WTC11 (cell line): Measurements from ENCODE around the gene RAB11B. TPM values are rescaled to one million over a fixed set of nuclear protein-coding genes. Genes with fewer than 3 reads are reported as not detected.
A peak's percentile ranks its signal among the peaks of the same experiment; 100 is the strongest.

Source experiments
- ATAC-seq: fragments of 200-7000 bp; cut with Tn5 transposase; 2 replicates; pipeline ENCODE4 v1.10.0; 2021; ENCODE audit warnings: mild to moderate bottlenecking, moderate library complexity
- CTCF ChIA-PET: fragments of 300-600 bp; sonication (Branson Sonifier 250); formaldehyde crosslinking; loops from one replicate; lab custom pipeline; 2021; ENCODE audit warnings: antibody characterized with exemption; lab: Charles Lee
- POLR2A ChIA-PET: fragments of 350-600 bp; sonication (Branson Sonifier 250); formaldehyde crosslinking; loops from one replicate; lab custom pipeline; 2021; ENCODE audit warnings: antibody characterized with exemption; lab: Charles Lee
- DNase-seq: peaks from one replicate; pipeline ENCODE4 v3.0.0; 2021; ENCODE audit warnings: low spot score
- H3K27ac Mint-ChIP-seq: 2 replicates; pipeline ENCODE4 v1.8.0; 2021; ENCODE audit warnings: mixed read lengths
- H3K27me3 Mint-ChIP-seq: 2 replicates; pipeline ENCODE4 v1.8.0; 2021; ENCODE audit warnings: low read depth, mild to moderate bottlenecking, moderate library complexity, mixed read lengths
- H3K36me3 Mint-ChIP-seq: 2 replicates; pipeline ENCODE4 v1.8.0; 2021; ENCODE audit warnings: mixed read lengths
- H3K4me1 Mint-ChIP-seq: 2 replicates; pipeline ENCODE4 v1.8.0; 2022; ENCODE audit warnings: mixed read lengths
- H3K4me3 Mint-ChIP-seq: 2 replicates; pipeline ENCODE4 v1.8.0; 2021; ENCODE audit warnings: mild to moderate bottlenecking, moderate library complexity, mixed read lengths
- H3K9me3 Mint-ChIP-seq: 2 replicates; pipeline ENCODE4 v1.8.0; 2021; ENCODE audit warnings: mixed read lengths
- ARID4B ChIP-seq: sonication (generic); formaldehyde crosslinking; IDR thresholded peaks from 2 replicates; pipeline ENCODE4 v1.8.0; 2023; ENCODE audit warnings: missing genetic modification reagents, mild to moderate bottlenecking, borderline replicate concordance
- ATF1 ChIP-seq: sonication (generic); formaldehyde crosslinking; IDR thresholded peaks from 2 replicates; pipeline ENCODE4 v1.8.1; 2023; ENCODE audit warnings: mild to moderate bottlenecking, moderate library complexity, missing genetic modification reagents
- FOXK1 ChIP-seq: sonication (generic); formaldehyde crosslinking; IDR thresholded peaks from 2 replicates; pipeline ENCODE4 v1.8.0; 2022; ENCODE audit warnings: mild to moderate bottlenecking, moderate library complexity, missing genetic modification reagents
- GABPB1 ChIP-seq: sonication (generic); formaldehyde crosslinking; IDR thresholded peaks from 2 replicates; pipeline ENCODE4 v1.8.1; 2023; ENCODE audit warnings: mild to moderate bottlenecking, missing genetic modification reagents
- JAZF1 ChIP-seq: fragments of 250-450 bp; sonication (Bioruptor Pico); IDR thresholded peaks from 2 replicates; pipeline ENCODE4 v1.9.0; 2021; ENCODE audit warnings: moderate library complexity, mild to moderate bottlenecking, inconsistent platforms
- NFE2L1 ChIP-seq: sonication (generic); formaldehyde crosslinking; IDR thresholded peaks from 2 replicates; pipeline ENCODE4 v1.8.1; 2023; ENCODE audit warnings: missing genetic modification reagents
- PREB ChIP-seq: sonication (generic); formaldehyde crosslinking; IDR thresholded peaks from 2 replicates; pipeline ENCODE4 v1.8.1; 2022; ENCODE audit warnings: mild to moderate bottlenecking, missing genetic modification reagents, moderate library complexity, borderline replicate concordance
- PRRX2 ChIP-seq: fragments of 250-450 bp; sonication (Bioruptor Pico); IDR thresholded peaks from 2 replicates; pipeline ENCODE4 v1.8.0; 2021; ENCODE audit warnings: mild to moderate bottlenecking
- TEAD4 ChIP-seq: sonication (generic); formaldehyde crosslinking; IDR thresholded peaks from 2 replicates; pipeline ENCODE4 v1.8.0; 2022; ENCODE audit warnings: mild to moderate bottlenecking, missing genetic modification reagents
- USF1 ChIP-seq: sonication (generic); formaldehyde crosslinking; IDR thresholded peaks from 2 replicates; pipeline ENCODE4 v1.8.0; 2022; ENCODE audit warnings: mild to moderate bottlenecking, missing genetic modification reagents
- ZSCAN18 ChIP-seq: fragments of 250-450 bp; sonication (Bioruptor Pico); IDR thresholded peaks from 2 replicates; pipeline ENCODE4 v2.1.2; 2022; ENCODE audit warnings: mild to moderate bottlenecking, moderate library complexity
- total RNA-seq: library from RNA; stranded (reverse); gene quantifications from 3 replicates; pipeline ENCODE4 v1.2.3, GENCODE V29; 2021
- TF ChIP-seq, protein P1 (sequence below): sonication (generic); formaldehyde crosslinking; IDR thresholded peaks from 2 replicates; pipeline ENCODE4 v1.8.1; 2022; ENCODE audit warnings: low read depth, missing genetic modification reagents, borderline replicate concordance
- TF ChIP-seq, protein P2 (sequence below): fragments of 250-450 bp; sonication (Bioruptor Pico); IDR thresholded peaks from 2 replicates; pipeline ENCODE4 v1.9.0; 2021; ENCODE audit warnings: moderate library complexity, mild to moderate bottlenecking, inconsistent platforms, borderline replicate concordance
- TF ChIP-seq, protein P3 (sequence below): sonication (generic); formaldehyde crosslinking; conservative IDR thresholded peaks from 2 replicates; pipeline ENCODE4 v1.8.1; 2023; ENCODE audit warnings: mild to moderate bottlenecking, low read depth, missing genetic modification reagents, moderate library complexity

The RAB11B gene
- total RNA-seq, 1 experiment from 2014 or later, result 108 TPM

DNA sequence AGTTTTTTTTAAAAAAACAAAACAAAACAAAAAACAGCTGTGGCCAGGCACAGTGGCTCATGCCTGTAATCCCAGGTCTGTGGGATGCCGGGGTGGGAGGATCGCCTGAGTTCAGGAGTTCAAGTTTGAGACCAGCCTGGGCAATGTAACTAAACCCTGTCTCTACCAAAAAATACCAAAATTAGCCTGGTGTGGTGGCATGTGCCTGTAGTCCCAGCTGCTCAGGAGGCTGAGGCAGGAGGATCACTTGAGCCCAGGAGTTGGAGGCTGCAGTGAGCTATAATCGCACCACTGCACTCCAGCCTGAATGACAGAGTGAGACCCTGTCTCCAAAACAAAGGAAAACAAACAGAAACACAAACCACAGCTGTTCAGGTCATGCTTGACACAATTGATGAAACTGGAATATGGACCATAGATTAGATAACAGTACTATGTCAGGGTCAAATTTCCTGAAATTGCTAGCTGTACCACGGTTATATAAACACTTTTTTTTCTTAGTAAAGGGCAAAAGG is 33.1 kb upstream of the RAB11B start:
- no peak overlapping the region for H3K27ac Mint-ChIP-seq
- ATAC-seq (no peak), DNase-seq (no peak)
- CTCF ChIA-PET, result interaction anchor here (0.6 kb wide), 1 partner anchor 191 kb away, joined by 3 read pairs; no protein-coding TSS in a partner anchor
- peaks cover 14% of the 10 kb centered on the region for H3K27me3 Mint-ChIP-seq
- POLR2A ChIA-PET, result no interaction called here
- H3K36me3 Mint-ChIP-seq, result no peaks in the 10 kb centered on the region
- peaks cover 7% of the 10 kb centered on the region for H3K9me3 Mint-ChIP-seq
- TF ChIP-seq NFE2L1 (CRISPR knock-in tag) (no peak), ATF1 (CRISPR knock-in tag) (no peak), ARID4B (no peak), USF1 (CRISPR knock-in tag) (no peak), ZSCAN18 (CRISPR knock-in tag) (no peak), GABPB1 (CRISPR knock-in tag) (peak; percentile 55; the same call in 1 of the 2 replicates), TEAD4 (no peak)
- peaks cover 6% of the 10 kb centered on the region for H3K4me1 Mint-ChIP-seq
- H3K4me3 Mint-ChIP-seq, result no peak overlapping the region

- peaks cover 4% of the 10 kb centered on the region for H3K4me1 Mint-ChIP-seq
- H3K27me3 Mint-ChIP-seq, result peaks cover 30% of the 10 kb centered on the region
- no peak for ATAC-seq
- TF ChIP-seq, protein P1, sequence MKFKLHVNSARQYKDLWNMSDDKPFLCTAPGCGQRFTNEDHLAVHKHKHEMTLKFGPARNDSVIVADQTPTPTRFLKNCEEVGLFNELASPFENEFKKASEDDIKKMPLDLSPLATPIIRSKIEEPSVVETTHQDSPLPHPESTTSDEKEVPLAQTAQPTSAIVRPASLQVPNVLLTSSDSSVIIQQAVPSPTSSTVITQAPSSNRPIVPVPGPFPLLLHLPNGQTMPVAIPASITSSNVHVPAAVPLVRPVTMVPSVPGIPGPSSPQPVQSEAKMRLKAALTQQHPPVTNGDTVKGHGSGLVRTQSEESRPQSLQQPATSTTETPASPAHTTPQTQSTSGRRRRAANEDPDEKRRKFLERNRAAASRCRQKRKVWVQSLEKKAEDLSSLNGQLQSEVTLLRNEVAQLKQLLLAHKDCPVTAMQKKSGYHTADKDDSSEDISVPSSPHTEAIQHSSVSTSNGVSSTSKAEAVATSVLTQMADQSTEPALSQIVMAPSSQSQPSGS (CRISPR knock-in tag), result no peak
- TF ChIP-seq, protein P2, sequence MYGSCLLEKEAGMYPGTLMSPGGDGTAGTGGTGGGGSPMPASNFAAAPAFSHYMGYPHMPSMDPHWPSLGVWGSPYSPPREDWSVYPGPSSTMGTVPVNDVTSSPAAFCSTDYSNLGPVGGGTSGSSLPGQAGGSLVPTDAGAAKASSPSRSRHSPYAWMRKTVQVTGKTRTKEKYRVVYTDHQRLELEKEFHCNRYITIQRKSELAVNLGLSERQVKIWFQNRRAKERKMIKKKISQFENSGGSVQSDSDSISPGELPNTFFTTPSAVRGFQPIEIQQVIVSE (CRISPR knock-in tag), result no peak
- TF ChIP-seq PREB (CRISPR knock-in tag) (no peak), JAZF1 (CRISPR knock-in tag) (no peak), FOXK1 (CRISPR knock-in tag) (no peak), GABPB1 (CRISPR knock-in tag) (no peak), PRRX2 (CRISPR knock-in tag) (no peak)
- TF ChIP-seq, protein P3, sequence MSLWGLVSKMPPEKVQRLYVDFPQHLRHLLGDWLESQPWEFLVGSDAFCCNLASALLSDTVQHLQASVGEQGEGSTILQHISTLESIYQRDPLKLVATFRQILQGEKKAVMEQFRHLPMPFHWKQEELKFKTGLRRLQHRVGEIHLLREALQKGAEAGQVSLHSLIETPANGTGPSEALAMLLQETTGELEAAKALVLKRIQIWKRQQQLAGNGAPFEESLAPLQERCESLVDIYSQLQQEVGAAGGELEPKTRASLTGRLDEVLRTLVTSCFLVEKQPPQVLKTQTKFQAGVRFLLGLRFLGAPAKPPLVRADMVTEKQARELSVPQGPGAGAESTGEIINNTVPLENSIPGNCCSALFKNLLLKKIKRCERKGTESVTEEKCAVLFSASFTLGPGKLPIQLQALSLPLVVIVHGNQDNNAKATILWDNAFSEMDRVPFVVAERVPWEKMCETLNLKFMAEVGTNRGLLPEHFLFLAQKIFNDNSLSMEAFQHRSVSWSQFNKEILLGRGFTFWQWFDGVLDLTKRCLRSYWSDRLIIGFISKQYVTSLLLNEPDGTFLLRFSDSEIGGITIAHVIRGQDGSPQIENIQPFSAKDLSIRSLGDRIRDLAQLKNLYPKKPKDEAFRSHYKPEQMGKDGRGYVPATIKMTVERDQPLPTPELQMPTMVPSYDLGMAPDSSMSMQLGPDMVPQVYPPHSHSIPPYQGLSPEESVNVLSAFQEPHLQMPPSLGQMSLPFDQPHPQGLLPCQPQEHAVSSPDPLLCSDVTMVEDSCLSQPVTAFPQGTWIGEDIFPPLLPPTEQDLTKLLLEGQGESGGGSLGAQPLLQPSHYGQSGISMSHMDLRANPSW (CRISPR knock-in tag), result no peak
- H3K27ac Mint-ChIP-seq, result no peak overlapping the region
- CTCF ChIA-PET, result interaction anchor here (1.2 kb wide), 1 partner anchor 54 kb away, joined by 5 read pairs; the partner anchor contains the start of gene MARCHF2
- no peak overlapping the region for H3K4me3 Mint-ChIP-seq
- H3K9me3 Mint-ChIP-seq, result peaks cover 7% of the 10 kb centered on the region
- H3K36me3 Mint-ChIP-seq, result no peaks in the 10 kb centered on the region
- DNase-seq, result no peak
- POLR2A ChIA-PET, result no interaction called here
These were observed 31.2 kb upstream of the RAB11B start for GRCh38 chr19:8358948-8359347.
